EH (cell line): ENCODE results near the gene GRPR.
"Not testable (repeated sequence)": the region's sequence is repeated elsewhere in the genome, so short reads cannot be mapped to it uniquely, and the experiment has no call there.

Experiments
- DNase-seq: peaks from one replicate; pipeline ENCODE4 v3.0.0-alpha.2; 2015; ENCODE audit warnings: low read depth

Gene GRPR

DNA sequence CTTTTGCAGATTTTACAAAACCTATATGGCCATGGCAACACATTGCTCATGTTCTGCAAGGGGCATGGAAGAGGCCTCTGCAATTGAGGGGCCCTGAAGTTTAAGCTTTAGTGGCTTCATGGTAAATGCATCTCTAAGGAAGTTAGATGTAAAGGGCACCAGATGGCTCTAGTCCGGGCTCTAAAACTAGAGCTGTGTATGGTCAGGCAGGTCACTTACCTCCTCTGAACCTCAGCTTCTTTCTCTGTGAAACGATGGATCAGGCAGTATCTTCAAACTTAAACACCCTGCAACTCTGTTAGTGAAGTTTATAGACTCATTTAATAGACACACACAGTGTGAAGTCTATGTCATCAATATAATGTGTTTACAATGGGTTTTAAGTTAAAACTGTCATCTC is 53.9 kb downstream of the GRPR start:
- no peak for DNase-seq

DNA sequence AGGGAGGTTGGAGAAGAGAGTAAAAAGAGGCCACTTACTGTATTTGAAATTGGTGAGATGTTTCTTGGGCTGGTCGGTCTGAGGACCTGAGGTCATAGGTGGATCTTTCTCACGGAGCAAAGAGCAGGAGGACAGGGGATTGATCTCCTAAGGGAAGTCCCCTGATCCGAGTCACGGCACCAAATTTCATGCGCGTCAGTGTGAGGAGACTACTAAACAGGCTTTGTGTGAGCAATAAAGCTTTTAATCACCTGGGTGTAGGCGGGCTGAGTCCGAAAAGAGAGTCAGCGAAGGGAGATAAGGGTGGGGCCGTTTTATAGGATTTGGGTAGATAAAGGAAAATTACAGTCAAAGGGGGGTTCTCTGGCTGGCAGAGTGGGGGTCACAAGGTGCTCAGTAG is 60.5 kb downstream of the GRPR start:
- DNase-seq: not testable (repeated sequence)

DNA sequence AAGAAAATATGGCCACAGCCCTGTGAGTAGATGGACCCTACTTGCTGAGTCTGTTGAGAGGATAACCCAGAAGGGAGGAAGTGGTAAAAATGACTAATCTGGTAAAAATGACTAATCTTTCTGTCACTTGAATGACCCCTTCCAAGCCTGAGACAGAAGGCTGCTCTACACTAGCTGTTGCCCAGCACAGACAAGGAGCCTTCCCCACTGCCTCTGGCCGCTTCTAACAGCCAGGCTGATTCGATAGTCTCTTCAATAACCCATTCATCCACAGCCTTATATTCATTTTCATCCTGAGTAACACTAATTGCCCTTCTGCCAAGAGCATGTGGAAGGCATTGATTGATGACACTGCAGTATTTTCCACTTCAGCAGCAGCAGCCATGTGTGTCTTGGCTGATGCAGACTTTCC is 62.4 kb downstream of the GRPR start:
- DNase-seq: peak; percentile 91

DNA sequence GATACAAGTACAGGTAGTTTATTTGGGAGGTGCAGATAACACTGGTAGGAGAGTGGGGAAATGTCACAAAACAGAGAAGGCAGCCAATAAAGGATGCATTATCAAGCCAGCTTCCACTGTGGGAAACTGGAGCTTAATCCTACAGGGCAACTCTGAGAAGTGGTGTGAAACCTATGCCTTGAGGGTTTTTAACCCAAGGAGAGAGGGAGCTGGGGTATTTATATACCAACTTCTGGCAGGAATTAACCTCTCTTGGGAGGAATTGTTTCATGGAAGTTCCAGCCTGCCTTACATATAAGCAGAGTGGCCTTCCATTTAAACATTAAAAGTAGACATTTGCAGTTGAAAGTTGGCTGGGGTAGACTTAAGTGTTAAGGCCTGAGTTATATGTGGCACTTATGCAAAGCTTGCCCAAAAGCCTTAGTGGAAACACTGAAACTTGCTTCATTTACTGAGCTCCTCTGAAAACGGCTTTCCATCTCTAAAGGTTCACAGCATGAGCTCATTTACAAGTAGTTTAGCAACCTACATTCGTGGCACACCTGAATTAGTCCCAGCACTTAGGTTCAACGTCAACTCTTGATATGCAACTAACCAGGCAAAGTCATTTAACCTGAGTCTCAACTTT is 63.1 kb downstream of the GRPR start:
- no peak for DNase-seq

DNA sequence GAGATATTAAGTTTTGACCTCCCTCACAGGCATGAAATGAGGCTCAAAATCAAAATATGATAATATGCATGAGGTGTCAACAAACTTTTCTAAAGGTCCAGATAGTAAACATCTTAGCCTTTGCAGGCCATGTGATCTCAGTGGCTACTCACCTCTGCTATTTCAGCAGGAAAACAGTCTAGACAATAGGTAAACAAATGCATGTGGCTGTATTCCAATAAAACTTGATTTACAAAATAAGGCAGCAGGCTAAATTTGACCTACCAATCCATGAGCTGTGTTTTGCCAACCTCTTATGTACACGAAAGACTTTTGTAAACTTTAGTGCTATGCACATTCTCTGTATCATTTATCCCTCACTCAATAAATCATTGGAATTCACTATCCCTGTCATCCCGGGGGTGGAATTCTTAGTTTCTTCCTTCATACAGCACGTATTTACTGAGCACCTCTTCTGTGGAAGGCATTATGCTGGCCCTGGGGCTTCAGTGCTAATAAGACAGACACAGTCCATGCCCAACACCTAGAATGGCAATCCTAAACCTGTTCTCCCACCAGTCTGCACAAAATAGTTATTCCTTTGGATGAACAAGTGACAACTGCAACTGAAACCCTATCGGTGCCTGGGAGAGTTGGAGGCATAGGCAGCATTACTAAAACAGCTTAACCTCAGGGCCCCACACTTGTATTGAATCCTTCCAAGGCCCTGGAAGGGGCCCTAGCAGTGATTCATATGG is 63.8 kb downstream of the GRPR start:
- peak; percentile 53 for DNase-seq

DNA sequence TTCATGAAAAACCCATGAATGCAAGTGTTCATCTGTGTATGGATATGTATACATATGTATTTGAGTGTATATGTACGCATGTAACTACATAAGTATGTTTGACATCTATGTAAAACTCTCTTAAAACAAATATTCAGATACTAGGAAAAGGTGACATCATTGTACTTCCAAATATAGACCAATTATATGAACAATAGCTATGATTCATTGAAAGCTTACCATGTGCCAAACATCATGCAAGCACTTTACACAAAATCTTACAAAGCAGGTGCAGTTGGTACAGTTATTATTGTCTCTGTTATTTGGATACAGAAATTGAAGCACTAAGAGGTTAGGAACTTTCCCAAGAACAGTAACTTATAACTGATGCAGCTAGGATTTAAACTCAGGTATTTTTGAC is 65.3 kb downstream of the GRPR start:
- peak; percentile 28 for DNase-seq

DNA sequence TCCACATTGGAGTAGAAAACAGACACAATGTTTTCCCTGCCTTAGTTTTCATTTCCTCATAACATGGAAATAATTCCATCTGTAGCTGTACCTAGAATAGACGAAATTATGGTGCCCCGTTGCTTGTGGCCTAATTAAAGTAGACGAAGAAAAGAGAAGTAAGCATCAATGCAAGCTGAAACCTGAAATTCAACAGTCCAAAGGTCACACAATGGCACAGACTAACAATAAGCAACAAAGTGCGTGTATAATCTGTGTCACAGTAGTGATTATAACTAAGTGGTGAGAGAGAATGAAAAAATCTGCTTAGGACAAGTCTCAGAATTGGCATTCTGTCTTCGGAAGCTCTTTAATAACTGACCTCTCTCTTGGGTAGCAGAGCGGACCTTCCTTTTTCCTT is 68.2 kb downstream of the GRPR start:
- DNase-seq: no peak

DNA sequence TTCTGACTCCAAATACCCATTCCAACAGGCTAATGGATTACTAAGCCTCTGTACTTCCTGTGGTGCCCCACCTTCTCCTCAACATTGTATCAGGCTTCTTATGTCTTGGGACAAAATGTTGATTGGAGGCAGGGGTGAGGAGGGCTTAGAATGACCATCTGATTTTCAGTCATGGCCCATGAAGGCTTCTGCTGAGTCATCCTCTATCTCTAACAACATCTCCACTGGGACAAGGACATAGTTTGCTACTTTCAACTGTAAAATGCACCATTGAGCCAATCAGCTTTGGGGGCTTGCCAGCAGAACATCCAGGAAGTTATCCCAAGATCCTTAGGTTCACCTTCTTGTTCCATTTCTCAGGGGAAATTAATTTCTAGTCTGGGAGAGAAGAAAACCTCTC is 73.5 kb downstream of the GRPR start:
- DNase-seq: peak; percentile 52

DNA sequence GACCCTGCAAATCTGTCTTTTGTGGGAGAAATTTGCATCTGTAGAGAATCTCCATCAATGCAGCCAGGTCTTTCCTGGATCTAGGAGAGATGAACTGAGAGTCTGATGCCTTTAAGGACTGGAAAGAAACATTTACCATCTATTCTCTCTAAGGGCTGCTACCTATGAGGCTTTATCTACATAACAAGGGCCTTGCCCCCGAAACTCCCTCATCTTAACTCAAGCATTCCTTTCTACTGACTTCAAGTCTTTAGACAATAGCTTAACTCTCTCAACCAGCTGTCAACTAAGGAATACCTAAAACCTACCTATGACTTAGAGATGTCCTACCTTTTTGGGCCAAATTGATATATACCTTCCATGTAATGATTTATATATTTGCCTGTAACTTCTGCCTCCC is 76.0 kb downstream of the GRPR start:
- DNase-seq: no peak

DNA sequence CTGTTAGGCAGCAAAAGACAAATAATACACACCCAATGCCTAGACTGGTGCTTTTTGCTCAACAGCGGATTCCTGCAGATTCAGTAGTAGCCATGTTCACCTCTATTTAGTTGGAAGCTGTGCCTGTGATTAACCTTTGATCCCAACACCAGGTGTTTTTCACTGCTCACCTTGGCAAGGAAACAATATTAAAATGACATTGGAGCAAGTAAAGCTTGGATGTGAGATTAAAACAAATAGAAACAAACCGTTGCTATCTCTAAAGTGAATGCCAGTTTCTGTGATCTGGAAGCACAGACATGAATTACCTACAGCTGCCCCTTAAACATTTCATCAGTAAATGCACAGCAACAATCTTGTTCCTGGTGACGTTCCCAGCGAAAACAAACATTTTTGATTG is 79.6 kb downstream of the GRPR start:
- DNase-seq: no peak
